Loucy (cell line): ENCODE data around the gene CACNA2D3.

Experiments used
- H2AFZ ChIP-seq: fragments of 200-600 bp; sonication (generic); 2 replicates; pipeline ENCODE4 v1.6.0; 2016; ENCODE audit warnings: antibody characterized with exemption, mild to moderate bottlenecking, low read length, moderate library complexity
- H3F3A ChIP-seq: fragments of 200-600 bp; 2 replicates; pipeline ENCODE4 v1.6.0; 2016; ENCODE audit warnings: antibody characterized with exemption, low read depth, mild to moderate bottlenecking
- H3K27me3 ChIP-seq: fragments of 200-600 bp; sonication (generic); 2 replicates; pipeline ENCODE4 v1.6.1; 2014; ENCODE audit warnings: low read length, mild to moderate bottlenecking; ENCODE audit not compliant: insufficient read depth, poor library complexity, severe bottlenecking
- H3K36me3 ChIP-seq: fragments of 200-600 bp; sonication (generic); 2 replicates; pipeline ENCODE4 v1.6.1; 2016; ENCODE audit warnings: low read length; ENCODE audit not compliant: insufficient read depth
- H3K4me1 ChIP-seq: fragments of 200-600 bp; sonication (generic); 2 replicates; pipeline ENCODE4 v1.5.1; 2014; ENCODE audit warnings: low read length, mild to moderate bottlenecking; ENCODE audit not compliant: insufficient read depth, poor library complexity, severe bottlenecking
- H3K4me2 ChIP-seq: fragments of 200-600 bp; sonication (generic); 2 replicates; pipeline ENCODE4 v1.6.0; 2014; ENCODE audit warnings: antibody characterized with exemption, low read length, low read depth, mild to moderate bottlenecking; ENCODE audit not compliant: poor library complexity, severe bottlenecking
- H3K4me3 ChIP-seq: fragments of 200-600 bp; sonication (generic); 2 replicates; pipeline ENCODE4 v1.5.1; 2014; ENCODE audit warnings: low read length, mild to moderate bottlenecking, mixed read lengths; ENCODE audit not compliant: poor library complexity, severe bottlenecking
- H3K79me2 ChIP-seq: fragments of 200-600 bp; sonication (generic); 2 replicates; pipeline ENCODE4 v1.6.1; 2014; ENCODE audit warnings: low read length; ENCODE audit not compliant: insufficient read depth
- H3K9ac ChIP-seq: fragments of 200-600 bp; sonication (generic); 2 replicates; pipeline ENCODE4 v1.6.0; 2014; ENCODE audit warnings: mild to moderate bottlenecking, low read depth, low read length, moderate library complexity; ENCODE audit not compliant: poor library complexity, severe bottlenecking
- H3K9me2 ChIP-seq: fragments of 200-600 bp; sonication (generic); replicated peaks from 2 replicates; pipeline ENCODE4 v1.6.1; 2016; ENCODE audit warnings: low read depth, low read length, mixed read lengths
- H3K9me3 ChIP-seq: fragments of 200-600 bp; sonication (generic); 2 replicates; pipeline ENCODE4 v1.6.1; 2014; ENCODE audit warnings: mild to moderate bottlenecking, antibody characterized with exemption, low read length, low read depth; ENCODE audit not compliant: insufficient read depth
- H4K20me1 ChIP-seq: fragments of 200-600 bp; sonication (generic); 2 replicates; pipeline ENCODE4 v1.6.0; 2014; ENCODE audit warnings: antibody characterized with exemption, low read length, mild to moderate bottlenecking; ENCODE audit not compliant: insufficient read depth, poor library complexity, severe bottlenecking
- EZH2phosphoT487 ChIP-seq: fragments of 200-600 bp; IDR thresholded peaks from 2 replicates; pipeline ENCODE4 v1.6.1; 2018; ENCODE audit warnings: antibody characterized with exemption, mild to moderate bottlenecking, moderate library complexity, borderline replicate concordance
- TF ChIP-seq, protein P1 (sequence below): fragments of 200-600 bp; sonication (generic); conservative IDR thresholded peaks from 2 replicates; pipeline ENCODE4 v1.5.1; 2014; ENCODE audit warnings: mild to moderate bottlenecking, antibody characterized with exemption, low read length

Gene CACNA2D3

DNA sequence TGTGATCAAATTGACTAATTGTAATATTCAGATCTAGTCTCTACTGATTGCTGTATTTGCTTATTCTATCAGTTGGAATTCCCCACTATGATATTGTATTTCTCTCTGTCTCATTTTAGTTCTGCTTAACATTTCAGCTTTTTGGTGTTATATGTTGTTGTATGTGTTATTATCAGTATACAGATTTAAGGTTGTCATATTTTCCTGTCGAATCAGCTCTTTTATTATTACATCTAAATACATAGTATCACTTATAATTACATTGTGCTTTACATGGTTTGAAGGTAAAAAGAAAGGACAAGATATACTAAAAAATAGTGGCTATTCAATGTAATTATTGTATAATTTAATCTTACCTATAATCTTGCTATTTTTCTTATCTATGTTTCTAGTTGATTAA, 598.3 kb downstream of the CACNA2D3 start:
- no peaks in the 10 kb centered on the region for H3K9me2 ChIP-seq
- no peaks in the 10 kb centered on the region for H3K4me1 ChIP-seq
- H3K36me3 ChIP-seq = no peaks in the 10 kb centered on the region
- H3K27me3 ChIP-seq = no peaks in the 10 kb centered on the region
- no peaks in the 10 kb centered on the region for H3F3A ChIP-seq
- no peaks in the 10 kb centered on the region for H4K20me1 ChIP-seq
- no peak overlapping the region for H3K4me3 ChIP-seq
- no peak for TF ChIP-seq EZH2phosphoT487
- TF ChIP-seq, protein P1, sequence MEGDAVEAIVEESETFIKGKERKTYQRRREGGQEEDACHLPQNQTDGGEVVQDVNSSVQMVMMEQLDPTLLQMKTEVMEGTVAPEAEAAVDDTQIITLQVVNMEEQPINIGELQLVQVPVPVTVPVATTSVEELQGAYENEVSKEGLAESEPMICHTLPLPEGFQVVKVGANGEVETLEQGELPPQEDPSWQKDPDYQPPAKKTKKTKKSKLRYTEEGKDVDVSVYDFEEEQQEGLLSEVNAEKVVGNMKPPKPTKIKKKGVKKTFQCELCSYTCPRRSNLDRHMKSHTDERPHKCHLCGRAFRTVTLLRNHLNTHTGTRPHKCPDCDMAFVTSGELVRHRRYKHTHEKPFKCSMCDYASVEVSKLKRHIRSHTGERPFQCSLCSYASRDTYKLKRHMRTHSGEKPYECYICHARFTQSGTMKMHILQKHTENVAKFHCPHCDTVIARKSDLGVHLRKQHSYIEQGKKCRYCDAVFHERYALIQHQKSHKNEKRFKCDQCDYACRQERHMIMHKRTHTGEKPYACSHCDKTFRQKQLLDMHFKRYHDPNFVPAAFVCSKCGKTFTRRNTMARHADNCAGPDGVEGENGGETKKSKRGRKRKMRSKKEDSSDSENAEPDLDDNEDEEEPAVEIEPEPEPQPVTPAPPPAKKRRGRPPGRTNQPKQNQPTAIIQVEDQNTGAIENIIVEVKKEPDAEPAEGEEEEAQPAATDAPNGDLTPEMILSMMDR = no peak
- no peaks in the 10 kb centered on the region for H3K79me2 ChIP-seq
- H3K9ac ChIP-seq = no peak overlapping the region
- H2AFZ ChIP-seq = no peak overlapping the region
- H3K9me3 ChIP-seq = no peaks in the 10 kb centered on the region
- no peak overlapping the region for H3K4me2 ChIP-seq

DNA sequence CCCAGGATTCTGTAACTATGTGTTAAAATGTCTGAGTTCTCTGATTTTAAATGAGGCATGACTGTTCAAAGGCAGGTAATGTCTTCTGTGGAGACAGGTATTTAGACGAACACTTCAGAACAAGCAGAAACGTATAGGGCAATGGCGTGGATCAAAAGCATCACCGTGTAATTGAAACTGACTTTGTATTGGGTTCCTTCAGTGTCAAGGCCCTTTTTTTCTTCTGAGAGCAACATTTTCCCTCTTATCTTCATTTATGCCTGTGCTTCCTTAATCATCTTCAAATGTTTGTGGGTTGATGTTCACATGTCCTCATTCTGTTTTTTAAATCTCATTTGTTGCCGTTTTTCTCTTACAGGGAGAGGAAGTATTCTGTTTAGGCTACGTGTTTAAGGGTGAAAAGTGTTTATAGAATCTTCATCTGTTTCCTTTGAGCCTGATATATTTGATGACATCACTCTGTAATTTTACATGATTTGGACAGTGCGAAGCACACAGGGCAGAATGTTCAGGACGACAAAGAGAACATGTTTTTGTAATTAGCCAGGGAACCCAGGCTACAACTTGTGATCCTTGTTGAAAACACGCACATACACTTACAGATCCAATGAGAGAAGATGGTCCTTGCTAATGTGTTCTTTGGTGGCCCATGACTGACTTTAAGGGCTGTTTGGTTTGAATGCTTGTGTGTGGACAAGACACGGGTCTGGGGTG, 609.5 kb downstream of the CACNA2D3 start:
- H3K36me3 ChIP-seq = no peaks in the 10 kb centered on the region
- H3K9me2 ChIP-seq = no peaks in the 10 kb centered on the region
- no peaks in the 10 kb centered on the region for H3K79me2 ChIP-seq
- H3K4me2 ChIP-seq = no peak overlapping the region
- no peaks in the 10 kb centered on the region for H3K27me3 ChIP-seq
- H3K9me3 ChIP-seq = no peaks in the 10 kb centered on the region
- no peaks in the 10 kb centered on the region for H4K20me1 ChIP-seq
- no peak overlapping the region for H3K4me3 ChIP-seq
- TF ChIP-seq, protein P1 = no peak
- no peak for TF ChIP-seq EZH2phosphoT487
- H3K9ac ChIP-seq = no peak overlapping the region
- no peaks in the 10 kb centered on the region for H3F3A ChIP-seq
- no peaks in the 10 kb centered on the region for H3K4me1 ChIP-seq
- no peak overlapping the region for H2AFZ ChIP-seq

DNA sequence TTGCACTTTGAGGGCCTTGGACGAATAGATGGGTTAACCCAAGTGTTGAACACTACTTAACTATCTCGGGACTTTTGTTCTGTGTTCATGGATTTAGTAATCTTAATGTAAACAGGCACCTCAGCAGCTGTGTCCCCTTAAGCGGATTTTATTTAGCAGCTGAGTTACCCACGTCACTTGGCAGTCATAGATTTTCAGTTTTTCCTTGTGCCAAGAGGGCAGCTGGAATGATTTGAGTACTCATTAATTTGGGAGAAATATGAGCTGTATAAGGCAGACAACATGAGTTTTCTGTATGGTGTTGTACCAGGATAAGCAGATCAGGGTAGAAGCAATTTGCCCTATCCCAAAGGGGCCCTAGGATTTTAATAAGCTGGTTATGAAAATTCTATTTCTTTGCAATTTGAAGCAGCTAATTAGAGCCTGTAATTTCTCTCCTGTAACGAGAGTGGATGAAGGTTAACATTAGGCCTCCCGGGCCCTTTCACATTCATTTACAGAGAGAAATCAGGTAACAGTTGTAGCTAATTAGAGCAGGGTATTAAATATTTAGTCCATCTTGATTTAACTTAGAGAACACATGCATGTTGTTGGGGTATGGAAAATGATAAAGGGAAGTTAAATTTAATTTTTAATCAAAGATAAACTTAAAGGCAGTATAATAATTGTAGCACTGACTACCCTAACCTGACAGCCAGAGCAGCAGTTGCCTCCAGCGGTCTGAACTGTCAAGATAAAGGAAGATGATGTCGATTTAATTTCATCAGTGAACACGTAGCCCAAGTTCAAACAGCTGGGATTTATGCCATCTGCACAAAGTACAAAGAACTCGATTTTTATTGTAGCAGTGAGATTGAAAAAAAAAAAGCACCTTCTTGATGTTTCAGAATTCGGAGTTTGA, 611.0 kb downstream of the CACNA2D3 start:
- no peak for TF ChIP-seq EZH2phosphoT487
- TF ChIP-seq, protein P1 = no peak
- H3K79me2 ChIP-seq = no peaks in the 10 kb centered on the region

More for the DNA sequence above, 611.0 kb downstream of the CACNA2D3 start:
- Histone ChIP-seq H3K4me1 (no peaks in the 10 kb centered on the region), H4K20me1 (no peaks in the 10 kb centered on the region), H3K9me2 (no peaks in the 10 kb centered on the region), H2AFZ (no peak overlapping the region), H3K27me3 (no peaks in the 10 kb centered on the region), H3K4me3 (no peak overlapping the region), H3K4me2 (no peak overlapping the region), H3K36me3 (no peaks in the 10 kb centered on the region), H3F3A (no peaks in the 10 kb centered on the region), H3K9ac (no peak overlapping the region), H3K9me3 (no peaks in the 10 kb centered on the region)
